ENCODE data around the gene SIVA1.
A peak's percentile ranks its signal among the peaks of the same experiment; 100 is the strongest.

SIVA1 gene

GRCh38 chr14:104742586-104743455 lies 10.1 kb upstream of the SIVA1 start:
- CTCF ChIA-PET = interaction anchor here (0.5 to 1.0 kb wide), 2 partner anchors 22 to 26 kb away, joined by 3 to 4 read pairs; no protein-coding TSS in a partner anchor
- no peak for DNase-seq (ENCODE audit: extremely low spot score)
- no peak for TF ChIP-seq TARDBP (IDR thresholded peaks at IDR 0.05)
- POLR2A ChIA-PET = interaction anchor here (2.0 kb wide), 1 partner anchor 9 kb away, joined by 11 read pairs; the partner anchor contains the start of gene SIVA1

- POLR2A ChIA-PET = interaction anchor here (2.0 kb wide), 1 partner anchor 8 kb away, joined by 11 read pairs; the partner anchor contains the start of gene SIVA1
- CTCF ChIA-PET = no interaction called here
- no peak for DNase-seq (ENCODE audit: extremely low spot score)
- TF ChIP-seq L3MBTL2 (conservative IDR thresholded peaks at IDR 0.05) = no peak
- no peak for TF ChIP-seq BHLHE40 (IDR thresholded peaks at IDR 0.05; ENCODE audit: borderline replicate concordance)
- no peak for TF ChIP-seq SP1 (IDR thresholded peaks at IDR 0.05)
- TF ChIP-seq ARNT (IDR thresholded peaks at IDR 0.05) = no peak
- TF ChIP-seq NFRKB (IDR thresholded peaks at IDR 0.05) = no peak
- TF ChIP-seq ZNF384 (IDR thresholded peaks at IDR 0.05) = no peak
- no peak for TF ChIP-seq TARDBP (IDR thresholded peaks at IDR 0.05)
- no peak for TF ChIP-seq HDGF (IDR thresholded peaks at IDR 0.05; ENCODE audit: borderline replicate concordance)
- TF ChIP-seq ELF4 (IDR thresholded peaks at IDR 0.05) = no peak
- no peak for TF ChIP-seq LEF1 (IDR thresholded peaks at IDR 0.05; ENCODE audit: borderline replicate concordance)
- no peak for TF ChIP-seq FOXK2 (IDR thresholded peaks at IDR 0.05)
- TF ChIP-seq FOXA1 (IDR thresholded peaks at IDR 0.05) = no peak
These were observed 9.2 kb upstream of the SIVA1 start for GRCh38 chr14:104743461-104744380.

GRCh38 chr14:104744484-104744883 lies 8.5 kb upstream of the SIVA1 start:
- ChIA-PET CTCF (no interaction called here), POLR2A (interaction anchor here (0.6 kb wide), 1 partner anchor 8 kb away, joined by 3 read pairs; the partner anchor contains the start of gene SIVA1)
- DNase-seq (ENCODE audit: extremely low spot score) = no peak
- TF ChIP-seq NFRKB (IDR thresholded peaks at IDR 0.05) (no peak), PKNOX1 (IDR thresholded peaks at IDR 0.05) (0 out of 2 replicates have a peak, but pooled peaks have one; percentile 6)

- ChIA-PET POLR2A (no interaction called here), CTCF (no interaction called here)
- no peak for DNase-seq (ENCODE audit: extremely low spot score)
These were observed 7.5 kb upstream of the SIVA1 start for GRCh38 chr14:104745431-104745830.

GRCh38 chr14:104746071-104746545 lies 6.8 kb upstream of the SIVA1 start:
- DNase-seq (ENCODE audit: extremely low spot score) = no peak
- POLR2A ChIA-PET = no interaction called here
- CTCF ChIA-PET = no interaction called here
- TF ChIP-seq FOXM1 (IDR thresholded peaks at IDR 0.05; ENCODE audit: borderline replicate concordance) = no peak
- no peak for TF ChIP-seq HDGF (IDR thresholded peaks at IDR 0.05; ENCODE audit: borderline replicate concordance)
- TF ChIP-seq FOXK2 (IDR thresholded peaks at IDR 0.05) = no peak
- TF ChIP-seq NFRKB (IDR thresholded peaks at IDR 0.05) = no peak
- TF ChIP-seq BHLHE40 (IDR thresholded peaks at IDR 0.05; ENCODE audit: borderline replicate concordance) = no peak
- no peak for TF ChIP-seq TARDBP (IDR thresholded peaks at IDR 0.05)
- TF ChIP-seq ELF4 (IDR thresholded peaks at IDR 0.05) = no peak
- TF ChIP-seq PKNOX1 (IDR thresholded peaks at IDR 0.05) = no peak
- no peak for TF ChIP-seq L3MBTL2 (conservative IDR thresholded peaks at IDR 0.05)
- TF ChIP-seq SUZ12 (IDR thresholded peaks at IDR 0.05) = no peak

More at GRCh38 chr14:104745431-104745830, 7.5 kb upstream of the SIVA1 start:
- TF ChIP-seq SP1 (IDR thresholded peaks at IDR 0.05) = no peak
- TF ChIP-seq FOXA1 (IDR thresholded peaks at IDR 0.05) = no peak
- TF ChIP-seq LEF1 (IDR thresholded peaks at IDR 0.05; ENCODE audit: borderline replicate concordance) = no peak
- TF ChIP-seq PKNOX1 (IDR thresholded peaks at IDR 0.05) = no peak
- TF ChIP-seq NFRKB (IDR thresholded peaks at IDR 0.05) = no peak
- TF ChIP-seq ELF4 (IDR thresholded peaks at IDR 0.05) = no peak
- TF ChIP-seq SUZ12 (IDR thresholded peaks at IDR 0.05) = no peak
- no peak for TF ChIP-seq L3MBTL2 (conservative IDR thresholded peaks at IDR 0.05)
- TF ChIP-seq FOXK2 (IDR thresholded peaks at IDR 0.05) = no peak
- TF ChIP-seq HDGF (IDR thresholded peaks at IDR 0.05; ENCODE audit: borderline replicate concordance) = no peak
- no peak for TF ChIP-seq FOXM1 (IDR thresholded peaks at IDR 0.05; ENCODE audit: borderline replicate concordance)

GRCh38 chr14:104746934-104747481 lies 5.9 kb upstream of the SIVA1 start:
- DNase-seq (ENCODE audit: extremely low spot score) = no peak
- ChIA-PET CTCF (no interaction called here), POLR2A (interaction anchor here (0.8 kb wide), 1 partner anchor 10 kb away, joined by 3 read pairs; no protein-coding TSS in a partner anchor)
- TF ChIP-seq ARNT (IDR thresholded peaks at IDR 0.05) = no peak
- TF ChIP-seq NFRKB (IDR thresholded peaks at IDR 0.05) = no peak
- TF ChIP-seq ELF4 (IDR thresholded peaks at IDR 0.05) = no peak
- no peak for TF ChIP-seq BHLHE40 (IDR thresholded peaks at IDR 0.05; ENCODE audit: borderline replicate concordance)
- no peak for TF ChIP-seq TARDBP (IDR thresholded peaks at IDR 0.05)
- TF ChIP-seq LEF1 (IDR thresholded peaks at IDR 0.05; ENCODE audit: borderline replicate concordance) = no peak
- TF ChIP-seq HDGF (IDR thresholded peaks at IDR 0.05; ENCODE audit: borderline replicate concordance) = no peak
- TF ChIP-seq ZNF384 (IDR thresholded peaks at IDR 0.05) = no peak
- TF ChIP-seq SUZ12 (IDR thresholded peaks at IDR 0.05) = no peak
- TF ChIP-seq SP1 (IDR thresholded peaks at IDR 0.05) = no peak
- no peak for TF ChIP-seq L3MBTL2 (conservative IDR thresholded peaks at IDR 0.05)
- no peak for TF ChIP-seq PKNOX1 (IDR thresholded peaks at IDR 0.05)
